Measurements from ENCODE around the gene TLE4. TPM values are rescaled to one million over a fixed set of nuclear protein-coding genes. Genes with fewer than 3 reads are reported as not detected.

TLE4 gene
- polyA plus RNA-seq, 1 donor (not counting 4 experiments of a cell fraction or from before 2014, with no cell fraction given) = 14.7 TPM

- no peaks in the 10 kb centered on the region for H3K4me1 ChIP-seq (ENCODE audit: control insufficient read depth, extremely low read depth, insufficient read depth, low read length)
- no peak for FAIRE-seq
- dilution Hi-C loops (cut with MboI; ENCODE audit: extremely low pct_ligation_motif_present, low sequenced_read_pairs) = no loop called here
Measured at GRCh38 chr9:79707589-79707988, 135.8 kb downstream of the TLE4 start.

GRCh38 chr9:79708541-79708940 is 136.8 kb downstream of the TLE4 start:
- H3K79me2 ChIP-seq (ENCODE audit: control insufficient read depth, insufficient read depth, low read length) = no peaks in the 10 kb centered on the region
- dilution Hi-C loops (cut with MboI; ENCODE audit: extremely low pct_ligation_motif_present, low sequenced_read_pairs) = no loop called here
- no peak for FAIRE-seq
- H3K9ac ChIP-seq (ENCODE audit: control insufficient read depth, extremely low read depth, insufficient read depth, low read length) = no peak overlapping the region
- H4K20me1 ChIP-seq (ENCODE audit: control insufficient read depth, extremely low read depth, insufficient read depth, low read length) = no peaks in the 10 kb centered on the region
- H3K27ac ChIP-seq (ENCODE audit: control insufficient read depth, insufficient read depth, low read length) = no peak overlapping the region
- no peaks in the 10 kb centered on the region for H3K4me1 ChIP-seq (ENCODE audit: control insufficient read depth, extremely low read depth, insufficient read depth, low read length)
- TF ChIP-seq EZH2 (IDR thresholded peaks at IDR 0.05; ENCODE audit: low read length) (no peak), CTCF (optimal IDR thresholded peaks at IDR 0.05 in 1 of 3, IDR thresholded peaks at IDR 0.05 in 1 of 3, conservative IDR thresholded peaks at IDR 0.05 in 1 of 3; ENCODE audit: extremely low read depth in 1 of 3, insufficient read depth in 2 of 3, low read length in 3 of 3) (no peak)
- no peak overlapping the region for H3K4me3 ChIP-seq (ENCODE audit: control insufficient read depth in 2 of 3, extremely low read depth in 1 of 3, insufficient read depth in 2 of 3, low read depth in 1 of 3, low read length in 3 of 3)
- no peaks in the 10 kb centered on the region for H3K9me1 ChIP-seq (ENCODE audit: control insufficient read depth, extremely low read depth, insufficient read depth, low read length)
- no peaks in the 10 kb centered on the region for H3K27me3 ChIP-seq (ENCODE audit: control insufficient read depth, extremely low read depth, insufficient read depth, low read length)
- peaks cover 4% of the 10 kb centered on the region in 2 experiments for H3K36me3 ChIP-seq (ENCODE audit: control insufficient read depth in 2 of 2, extremely low read depth in 1 of 2, insufficient read depth in 2 of 2, low read length in 2 of 2)
- no peak for DNase-seq (ENCODE audit: low read depth, low spot score)
- no peaks in the 10 kb centered on the region for H3K9me3 ChIP-seq (ENCODE audit: control insufficient read depth, low read depth, low read length)
- no peak overlapping the region for H3K4me2 ChIP-seq (ENCODE audit: control insufficient read depth, extremely low read depth, insufficient read depth, low read depth, low read length)
- H2AFZ ChIP-seq (ENCODE audit: control insufficient read depth, low read length) = no peak overlapping the region

More at GRCh38 chr9:79707589-79707988, 135.8 kb downstream of the TLE4 start:
- TF ChIP-seq EZH2 (IDR thresholded peaks at IDR 0.05; ENCODE audit: low read length) = no peak
- no peak for TF ChIP-seq CTCF (optimal IDR thresholded peaks at IDR 0.05 in 1 of 3, IDR thresholded peaks at IDR 0.05 in 1 of 3, conservative IDR thresholded peaks at IDR 0.05 in 1 of 3; ENCODE audit: extremely low read depth in 1 of 3, insufficient read depth in 2 of 3, low read length in 3 of 3)
- no peak overlapping the region for H3K27ac ChIP-seq (ENCODE audit: control insufficient read depth, insufficient read depth, low read length)
- no peak overlapping the region for H3K9ac ChIP-seq (ENCODE audit: control insufficient read depth, extremely low read depth, insufficient read depth, low read length)
- no peak overlapping the region for H2AFZ ChIP-seq (ENCODE audit: control insufficient read depth, low read length)
- no peaks in the 10 kb centered on the region for H3K9me3 ChIP-seq (ENCODE audit: control insufficient read depth, low read depth, low read length)
- no peaks in the 10 kb centered on the region for H3K79me2 ChIP-seq (ENCODE audit: control insufficient read depth, insufficient read depth, low read length)
- H3K27me3 ChIP-seq (ENCODE audit: control insufficient read depth, extremely low read depth, insufficient read depth, low read length) = no peaks in the 10 kb centered on the region
- H4K20me1 ChIP-seq (ENCODE audit: control insufficient read depth, extremely low read depth, insufficient read depth, low read length) = no peaks in the 10 kb centered on the region
- H3K4me2 ChIP-seq (ENCODE audit: control insufficient read depth, extremely low read depth, insufficient read depth, low read depth, low read length) = no peak overlapping the region
- DNase-seq (ENCODE audit: low read depth, low spot score) = no peak
- no peaks in the 10 kb centered on the region for H3K9me1 ChIP-seq (ENCODE audit: control insufficient read depth, extremely low read depth, insufficient read depth, low read length)
- H3K4me3 ChIP-seq (ENCODE audit: control insufficient read depth in 2 of 3, extremely low read depth in 1 of 3, insufficient read depth in 2 of 3, low read depth in 1 of 3, low read length in 3 of 3) = no peak overlapping the region
- H3K36me3 ChIP-seq (ENCODE audit: control insufficient read depth in 2 of 2, extremely low read depth in 1 of 2, insufficient read depth in 2 of 2, low read length in 2 of 2) = peaks cover 4% of the 10 kb centered on the region in 2 experiments

Measured in keratinocyte (primary cell).